ENCODE measurements around the gene NPFF. TPM values are rescaled to one million over a fixed set of nuclear protein-coding genes. Genes with fewer than 3 reads are reported as not detected.

The NPFF gene
- total RNA-seq, 3 donors from 2014 or later, result not detected

GRCh38 chr12:53466640-53467039 lies 40.6 kb downstream of the NPFF start:
- no peak for TF ChIP-seq CTCF (IDR thresholded peaks at IDR 0.05)
- no peak for DNase-seq
- intact Hi-C loops (cut with DNase I, micrococcal nuclease), result no loop called here
- Histone ChIP-seq H3K9me3 (no peaks in the 10 kb centered on the region), H3K36me3 (ENCODE audit: low read depth) (peaks cover 46% of the 10 kb centered on the region), H3K4me1 (ENCODE audit: low read depth) (no peaks in the 10 kb centered on the region), H3K4me3 (no peak overlapping the region)
- no peak for ATAC-seq

GRCh38 chr12:53465679-53466078 lies 41.6 kb downstream of the NPFF start:
- H3K9me3 ChIP-seq, result no peaks in the 10 kb centered on the region
- intact Hi-C loops (cut with DNase I, micrococcal nuclease), result no loop called here
- H3K36me3 ChIP-seq (ENCODE audit: low read depth), result peaks cover 50% of the 10 kb centered on the region
- no peaks in the 10 kb centered on the region for H3K4me1 ChIP-seq (ENCODE audit: low read depth)
- ATAC-seq (no peak), DNase-seq (no peak)
- no peak for TF ChIP-seq CTCF (IDR thresholded peaks at IDR 0.05)
- no peak overlapping the region for H3K4me3 ChIP-seq

GRCh38 chr12:53464685-53465418 lies 42.4 kb downstream of the NPFF start:
- Histone ChIP-seq H3K36me3 (ENCODE audit: low read depth) (peaks cover 51% of the 10 kb centered on the region), H3K4me3 (no peak overlapping the region), H3K4me1 (ENCODE audit: low read depth) (no peaks in the 10 kb centered on the region), H3K9me3 (no peaks in the 10 kb centered on the region)
- ATAC-seq, result no peak
- intact Hi-C loops (cut with DNase I, micrococcal nuclease), result no loop called here
- no peak for TF ChIP-seq CTCF (IDR thresholded peaks at IDR 0.05)
- DNase-seq, result no peak

GRCh38 chr12:53463802-53464560 lies 43.3 kb downstream of the NPFF start:
- no peaks in the 10 kb centered on the region for H3K4me1 ChIP-seq (ENCODE audit: low read depth)
- TF ChIP-seq CTCF (IDR thresholded peaks at IDR 0.05), result no peak
- no peak for ATAC-seq

GRCh38 chr12:53462935-53463334 lies 44.3 kb downstream of the NPFF start:
- H3K9me3 ChIP-seq, result no peaks in the 10 kb centered on the region
- DNase-seq, result no peak
- H3K4me1 ChIP-seq (ENCODE audit: low read depth), result no peaks in the 10 kb centered on the region
- intact Hi-C loops (cut with DNase I, micrococcal nuclease), result no loop called here
- TF ChIP-seq CTCF (IDR thresholded peaks at IDR 0.05), result no peak
- H3K36me3 ChIP-seq (ENCODE audit: low read depth), result peaks cover 54% of the 10 kb centered on the region
- no peak for ATAC-seq
- no peak overlapping the region for H3K4me3 ChIP-seq

More at GRCh38 chr12:53463802-53464560, 43.3 kb downstream of the NPFF start:
- H3K4me3 ChIP-seq, result no peak overlapping the region
- no peaks in the 10 kb centered on the region for H3K9me3 ChIP-seq
- peaks cover 51% of the 10 kb centered on the region for H3K36me3 ChIP-seq (ENCODE audit: low read depth)
- no peak for DNase-seq
- intact Hi-C loops (cut with DNase I, micrococcal nuclease), result no loop called here

Measured in mucosa of descending colon (tissue), 3 donors.